Sigmoid colon (tissue), 7 donors: Measurements from ENCODE around the gene FMNL2. TPM values are rescaled to one million over a fixed set of nuclear protein-coding genes. Genes with fewer than 3 reads are reported as not detected.

Experiments used
- DNase-seq: peaks from one replicate; pipeline ENCODE4 v3.0.0-alpha.2; 2019
- H3K27ac ChIP-seq, 4 donors: fragments of 200-600 bp; sonication (generic); one replicate each; pipeline ENCODE4 v1.5.1; 2016 to 2019; ENCODE audit warnings: mild to moderate bottlenecking in 1 of 4
- H3K27me3 ChIP-seq, 3 donors: fragments of 200-600 bp; sonication (generic); one replicate each; pipeline ENCODE4 v1.5.1; 2019; ENCODE audit warnings: mild to moderate bottlenecking in 1 of 3
- H3K36me3 ChIP-seq, 4 donors: fragments of 200-600 bp; sonication (generic); one replicate each; pipeline ENCODE4 v1.5.1; 2016 to 2019
- H3K4me1 ChIP-seq, 4 donors: fragments of 200-600 bp; sonication (generic); one replicate each; pipeline ENCODE4 v1.5.1; 2017 to 2019
- H3K4me3 ChIP-seq, 4 donors: fragments of 200-600 bp; sonication (generic); one replicate each; pipeline ENCODE4 v1.5.1; 2017 to 2019; ENCODE audit warnings: mild to moderate bottlenecking in 2 of 4, moderate library complexity in 1 of 4
- H3K9me3 ChIP-seq, 4 donors: fragments of 200-600 bp in 3 of 4; sonication (generic) in 3 of 4; one replicate each; pipeline versions ENCODE4 v1.5.1 to v1.6.1; 2013 to 2019
- EP300 ChIP-seq, 4 donors: sonication (generic); formaldehyde crosslinking; IDR thresholded peaks; one replicate each; pipeline ENCODE4 v1.6.1; 2017; ENCODE audit warnings: antibody characterized with exemption in 4 of 4
- POLR2A ChIP-seq, 2 donors: fragments of 450-650 bp; IDR thresholded peaks; one replicate each; pipeline ENCODE4 v1.6.1; 2016; ENCODE audit warnings: antibody characterized with exemption in 2 of 2, mild to moderate bottlenecking in 2 of 2, moderate library complexity in 2 of 2
- POLR2AphosphoS5 ChIP-seq, 4 donors: sonication (generic); formaldehyde crosslinking; IDR thresholded peaks; one replicate each; pipeline ENCODE4 v1.6.1; 2017; ENCODE audit warnings: antibody characterized with exemption in 4 of 4
- WGBS, 2 donors: extraction: QIAGEN DNeasy Blood & Tissue Kit; methylation state at CpG; one replicate each; pipeline ENCODE4 v1.1.7; 2013; 5-methylcytosine and 5-hydroxymethylcytosine counted together
- intact Hi-C: fragments of 100-400 bp; cut with DNase I; formaldehyde crosslinking; loops from one replicate; pipeline ENCODE4 v1.15.1; 2023
- polyA plus RNA-seq, 3 donors: library from polyadenylated mRNA; stranded (reverse); fragments of 200-250 nt; gene quantifications; one replicate each; pipeline ENCODE4 v1.2.3, GENCODE V29; 2013
- total RNA-seq, 4 donors: library from RNA; depleted of rRNA; stranded (reverse); fragments of >200 nt; gene quantifications; one replicate each; pipeline ENCODE4 v1.1.0, GENCODE V29; 2016
- TF ChIP-seq, protein P1 (sequence below), 4 experiments: fragments of 450-650 bp in 3 of 4; fragments of 200-600 bp in 1 of 4; IDR thresholded peaks; one replicate each; pipeline ENCODE4 v1.5.1; 2016 to 2019; ENCODE audit warnings: antibody characterized with exemption in 4 of 4, mild to moderate bottlenecking in 3 of 4, moderate library complexity in 2 of 4
- donor health status: healthy with polysubstance abuse.
- donor health status: Bipolar disorder and iron deficiency.
- donor health status: healthy.

FMNL2 gene
- total and polyA plus RNA-seq, 7 donors = 9.4 to 30.5 (median 17.8) TPM

DNA sequence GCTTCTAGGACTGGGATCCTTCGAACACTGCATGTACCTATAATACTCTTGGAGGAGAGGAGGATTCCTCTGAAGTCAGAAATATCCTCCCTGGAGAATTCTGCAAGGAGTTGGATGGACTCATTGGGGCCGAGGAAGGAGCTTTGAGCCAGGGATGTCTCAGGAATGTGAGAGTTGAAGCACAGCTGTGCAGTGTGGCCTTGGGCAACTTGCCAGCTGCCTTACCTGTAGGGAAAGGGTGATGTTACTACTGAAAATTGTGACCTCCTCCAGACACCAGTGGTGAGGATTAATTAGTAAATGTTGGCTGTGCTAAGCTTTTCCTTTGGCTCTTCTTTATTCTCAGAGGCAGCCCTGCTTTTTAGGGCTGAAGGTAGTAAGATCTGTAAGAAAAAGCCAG is 41.4 kb downstream of the FMNL2 start:
- H3K27ac ChIP-seq = no peak overlapping the region
- H3K36me3 ChIP-seq = no peaks in the 10 kb centered on the region
- 83 to 92% methylated on average over 2 of the region's 2 CpGs for WGBS, 2 donors
- peaks cover 0 to 25% (median 8%) of the 10 kb centered on the region in 4 donors for H3K4me1 ChIP-seq
- DNase-seq = no peak
- H3K27me3 ChIP-seq = no peaks in the 10 kb centered on the region
- TF ChIP-seq, protein P1, sequence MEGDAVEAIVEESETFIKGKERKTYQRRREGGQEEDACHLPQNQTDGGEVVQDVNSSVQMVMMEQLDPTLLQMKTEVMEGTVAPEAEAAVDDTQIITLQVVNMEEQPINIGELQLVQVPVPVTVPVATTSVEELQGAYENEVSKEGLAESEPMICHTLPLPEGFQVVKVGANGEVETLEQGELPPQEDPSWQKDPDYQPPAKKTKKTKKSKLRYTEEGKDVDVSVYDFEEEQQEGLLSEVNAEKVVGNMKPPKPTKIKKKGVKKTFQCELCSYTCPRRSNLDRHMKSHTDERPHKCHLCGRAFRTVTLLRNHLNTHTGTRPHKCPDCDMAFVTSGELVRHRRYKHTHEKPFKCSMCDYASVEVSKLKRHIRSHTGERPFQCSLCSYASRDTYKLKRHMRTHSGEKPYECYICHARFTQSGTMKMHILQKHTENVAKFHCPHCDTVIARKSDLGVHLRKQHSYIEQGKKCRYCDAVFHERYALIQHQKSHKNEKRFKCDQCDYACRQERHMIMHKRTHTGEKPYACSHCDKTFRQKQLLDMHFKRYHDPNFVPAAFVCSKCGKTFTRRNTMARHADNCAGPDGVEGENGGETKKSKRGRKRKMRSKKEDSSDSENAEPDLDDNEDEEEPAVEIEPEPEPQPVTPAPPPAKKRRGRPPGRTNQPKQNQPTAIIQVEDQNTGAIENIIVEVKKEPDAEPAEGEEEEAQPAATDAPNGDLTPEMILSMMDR (IDR thresholded peaks at IDR 0.05) = no peak
- TF ChIP-seq EP300 (IDR thresholded peaks at IDR 0.05) = no peak
- no peak for TF ChIP-seq POLR2AphosphoS5 (IDR thresholded peaks at IDR 0.05)
- TF ChIP-seq POLR2A (IDR thresholded peaks at IDR 0.05) = no peak
- H3K4me3 ChIP-seq = no peak overlapping the region
- no peaks in the 10 kb centered on the region for H3K9me3 ChIP-seq
- intact Hi-C loops = no loop called here

- Histone ChIP-seq H3K36me3 (no peaks in the 10 kb centered on the region), H3K4me1 (peaks cover 0 to 25% (median 8%) of the 10 kb centered on the region in 4 donors), H3K27ac (no peak overlapping the region), H3K4me3 (no peak overlapping the region), H3K9me3 (no peaks in the 10 kb centered on the region), H3K27me3 (no peaks in the 10 kb centered on the region)
- intact Hi-C loops = no loop called here
- TF ChIP-seq POLR2A (IDR thresholded peaks at IDR 0.05) = no peak
- TF ChIP-seq, protein P1 (IDR thresholded peaks at IDR 0.05) = no peak
- no peak for TF ChIP-seq EP300 (IDR thresholded peaks at IDR 0.05)
- TF ChIP-seq POLR2AphosphoS5 (IDR thresholded peaks at IDR 0.05) = no peak
- DNase-seq = no peak
- 77 to 78% methylated on average over 1 of the region's 1 CpG for WGBS, 2 donors
Observed at GRCh38 chr2:152376968-152377367, 42.0 kb downstream of the FMNL2 start.

- H3K27me3 ChIP-seq = no peaks in the 10 kb centered on the region
- no peak overlapping the region for H3K4me3 ChIP-seq
- WGBS, 2 donors = 47 to 69% methylated on average over 4 of the region's 4 CpGs
- no peaks in the 10 kb centered on the region for H3K36me3 ChIP-seq
- no peak for DNase-seq
- no peak for TF ChIP-seq POLR2A (IDR thresholded peaks at IDR 0.05)
- peaks cover 0 to 16% (median 5%) of the 10 kb centered on the region in 4 donors for H3K4me1 ChIP-seq
- H3K27ac ChIP-seq = no peak overlapping the region
- intact Hi-C loops = no loop called here
- no peaks in the 10 kb centered on the region for H3K9me3 ChIP-seq
Observed at GRCh38 chr2:152379089-152379488, 44.1 kb downstream of the FMNL2 start.

DNA sequence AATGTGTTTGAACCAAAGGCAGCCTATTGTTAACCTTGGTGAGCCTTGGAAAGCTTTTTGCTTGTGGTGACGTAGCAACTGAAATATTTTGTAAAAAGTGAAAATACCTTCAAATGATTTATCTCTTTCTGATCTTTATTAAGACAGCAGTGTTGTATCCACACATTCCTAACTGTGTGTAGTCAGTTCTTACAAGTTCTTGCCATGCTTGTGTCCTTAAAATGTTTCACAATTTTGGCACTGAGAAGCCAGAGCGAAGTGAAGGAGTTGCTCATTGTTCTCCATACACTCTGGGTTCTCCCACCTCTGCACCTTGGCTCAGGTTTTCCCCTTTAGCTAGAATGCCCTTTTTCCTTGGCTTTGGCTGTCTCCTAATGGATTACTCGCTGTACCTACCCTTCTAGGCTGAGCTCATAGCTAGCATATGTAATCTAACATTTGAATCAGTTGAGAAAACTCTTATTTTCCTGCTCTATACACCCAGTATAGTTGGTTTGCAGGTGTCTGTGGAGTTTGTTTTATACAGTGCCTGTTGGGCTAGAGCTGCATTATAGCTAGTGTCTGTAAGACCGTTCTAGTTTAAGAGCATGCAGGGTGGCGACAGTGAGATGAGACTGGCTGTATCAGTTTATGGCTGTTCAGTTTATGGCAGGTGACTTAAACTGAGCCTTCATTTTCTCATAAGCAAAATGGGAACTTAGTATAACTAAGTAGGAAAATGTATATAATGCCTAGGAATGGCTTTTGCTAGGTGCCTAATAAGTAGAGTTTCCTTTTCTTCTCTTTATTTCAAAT is 45.5 kb downstream of the FMNL2 start:
- Histone ChIP-seq H3K4me1 (peaks cover 0 to 16% (median 5%) of the 10 kb centered on the region in 4 donors), H3K4me3 (no peak overlapping the region), H3K27ac (no peak overlapping the region), H3K9me3 (no peaks in the 10 kb centered on the region), H3K36me3 (no peaks in the 10 kb centered on the region), H3K27me3 (no peaks in the 10 kb centered on the region)
- DNase-seq = no peak
- WGBS, 2 donors = 60 to 78% methylated on average over 5 of the region's 5 CpGs
- TF ChIP-seq, protein P1 (IDR thresholded peaks at IDR 0.05) = no peak
- TF ChIP-seq EP300 (IDR thresholded peaks at IDR 0.05) (no peak), POLR2A (IDR thresholded peaks at IDR 0.05) (no peak), POLR2AphosphoS5 (IDR thresholded peaks at IDR 0.05) (no peak)
- intact Hi-C loops = no loop called here

- H3K27ac ChIP-seq = no peak overlapping the region
- H3K36me3 ChIP-seq = no peaks in the 10 kb centered on the region
- H3K4me3 ChIP-seq = no peak overlapping the region
- TF ChIP-seq EP300 (IDR thresholded peaks at IDR 0.05) = no peak
- no peak for TF ChIP-seq POLR2AphosphoS5 (IDR thresholded peaks at IDR 0.05)
- TF ChIP-seq, protein P1 (IDR thresholded peaks at IDR 0.05) = no peak
- no peak for TF ChIP-seq POLR2A (IDR thresholded peaks at IDR 0.05)
- H3K4me1 ChIP-seq = peaks cover 0 to 16% (median 2%) of the 10 kb centered on the region in 4 donors
- intact Hi-C loops = no loop called here
- no peaks in the 10 kb centered on the region for H3K27me3 ChIP-seq
- no peaks in the 10 kb centered on the region for H3K9me3 ChIP-seq
- no peak for DNase-seq
Observed at GRCh38 chr2:152383702-152384101, 48.7 kb downstream of the FMNL2 start.
